Glomerular visceral epithelial cell (primary cell): ENCODE results near the gene ZC3H13.
"Not testable (repeated sequence)": the region's sequence is repeated elsewhere in the genome, so short reads cannot be mapped to it uniquely, and the experiment has no call there.

Source experiments
- DNase-seq: peaks from one replicate; pipeline ENCODE4 v3.0.0-alpha.2; 2016; ENCODE audit errors: extremely low spot score

The ZC3H13 gene

DNA sequence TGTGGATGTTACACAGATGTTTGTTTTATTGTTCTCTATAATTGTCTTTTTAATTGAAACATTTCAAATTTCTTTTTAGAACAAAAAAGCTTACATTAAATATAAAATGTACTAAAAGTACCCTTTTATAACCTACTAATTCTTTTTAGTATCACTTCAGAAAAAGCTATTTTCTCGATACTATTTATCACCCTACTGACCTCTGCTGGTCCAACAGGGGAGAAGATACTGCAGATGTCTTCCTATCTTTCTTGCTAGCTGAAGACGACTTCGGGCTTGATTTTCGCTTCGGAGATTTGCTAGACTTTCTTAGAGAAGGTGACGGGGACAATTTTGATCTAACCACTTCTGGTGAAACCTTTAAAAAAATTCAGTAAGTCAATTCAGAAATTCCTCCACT, 42.4 kb downstream of the ZC3H13 start:
- DNase-seq: peak; percentile 1

- DNase-seq: no peak
Measured at GRCh38 chr13:46008631-46009030, 43.9 kb downstream of the ZC3H13 start.

- DNase-seq: no peak
Measured at GRCh38 chr13:46006688-46007452, 45.7 kb downstream of the ZC3H13 start.

DNA sequence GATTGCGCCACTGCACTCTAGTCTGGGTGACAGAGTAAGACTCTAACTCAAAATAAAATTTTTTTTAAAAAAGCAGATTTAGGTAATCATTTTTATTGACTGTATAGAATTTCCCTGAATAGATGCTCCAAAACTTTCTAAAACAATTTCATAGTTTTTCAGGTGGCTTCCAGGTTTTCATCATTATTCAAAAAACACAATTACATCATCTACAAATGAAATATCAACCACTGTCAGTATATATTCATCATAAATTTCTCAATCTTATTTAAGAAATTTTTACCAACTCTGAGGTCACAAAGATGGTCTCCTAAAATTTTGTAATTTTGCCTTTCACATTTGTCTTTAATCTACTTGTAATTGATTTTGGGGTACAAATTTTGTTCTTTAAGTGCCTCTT, 48.1 kb downstream of the ZC3H13 start:
- no peak for DNase-seq

- DNase-seq: no peak
Measured at GRCh38 chr13:45996631-45997030, 55.9 kb downstream of the ZC3H13 start.

DNA sequence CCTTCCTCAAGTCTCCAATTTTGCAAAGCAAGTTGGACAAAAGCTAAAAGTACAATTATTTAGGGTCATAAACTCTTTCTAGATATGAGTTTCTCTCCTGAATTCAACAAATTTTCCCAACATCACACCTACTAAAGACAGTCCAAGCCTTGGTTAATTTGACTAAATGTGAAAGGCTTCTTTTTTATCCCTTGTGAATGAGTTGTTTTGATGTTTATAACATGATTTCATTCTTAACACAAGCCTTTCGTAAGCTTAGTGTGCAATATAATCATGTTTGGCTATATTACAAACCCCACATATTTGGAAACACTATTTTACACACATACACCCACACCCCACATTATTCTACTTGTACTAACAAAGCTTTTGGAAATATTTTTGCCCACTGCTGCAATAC, 57.3 kb downstream of the ZC3H13 start:
- DNase-seq: no peak

DNA sequence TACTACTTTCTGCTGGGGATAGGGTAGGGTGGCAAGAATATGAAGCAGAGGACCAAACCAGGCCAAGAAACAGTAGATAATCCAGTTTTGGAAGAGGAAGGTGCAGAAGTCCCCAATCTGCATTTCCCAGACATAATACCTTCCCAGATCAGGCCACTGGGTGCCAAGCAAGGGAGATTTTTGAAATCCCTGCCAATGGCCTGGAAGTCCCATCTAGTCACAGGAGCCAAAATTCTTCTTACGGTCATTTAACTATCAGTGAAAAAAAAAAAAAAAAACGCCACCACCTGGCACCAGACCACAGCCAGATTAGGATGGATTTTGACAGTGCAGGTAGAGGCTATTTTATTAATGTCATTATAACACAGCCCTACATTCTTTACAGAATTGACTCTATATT, 57.8 kb downstream of the ZC3H13 start:
- DNase-seq: no peak

DNA sequence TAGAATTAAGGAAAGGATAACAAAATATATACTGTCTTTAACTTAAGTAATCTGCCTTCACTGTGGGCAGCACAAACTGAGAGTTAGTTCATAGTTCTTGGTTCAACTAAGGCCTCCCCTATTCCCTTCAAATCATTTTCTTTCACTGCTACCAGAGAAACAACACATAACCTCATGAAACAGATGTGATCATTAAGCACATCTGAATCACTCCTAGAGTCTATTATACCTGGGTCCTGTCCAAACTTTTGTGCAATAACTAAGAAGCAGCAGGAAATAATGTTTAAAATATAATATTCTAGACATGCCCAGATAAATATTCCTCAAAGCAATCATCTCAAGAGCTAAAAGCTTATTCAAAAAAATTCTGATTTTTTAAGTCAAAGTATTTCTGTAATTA, 62.9 kb downstream of the ZC3H13 start:
- DNase-seq: peak; percentile 5

DNA sequence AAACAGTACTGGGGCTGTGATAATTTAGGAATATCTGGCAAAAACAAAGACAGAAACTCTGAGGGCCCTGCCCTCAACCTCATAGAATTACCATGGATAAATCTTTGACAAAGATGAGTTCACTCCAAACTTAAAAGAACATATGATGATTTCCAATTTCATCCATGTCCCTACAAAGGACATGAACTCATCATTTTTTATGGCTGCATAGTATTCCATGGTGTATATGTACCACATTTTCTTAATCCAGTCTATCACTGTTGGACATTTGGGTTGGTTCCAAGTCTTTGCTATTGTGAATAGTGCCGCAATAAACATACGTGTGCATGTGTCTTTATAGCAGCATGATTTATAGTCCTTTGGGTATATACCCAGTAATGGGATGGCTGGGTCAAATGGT, 71.4 kb downstream of the ZC3H13 start:
- DNase-seq: not testable (repeated sequence)

DNA sequence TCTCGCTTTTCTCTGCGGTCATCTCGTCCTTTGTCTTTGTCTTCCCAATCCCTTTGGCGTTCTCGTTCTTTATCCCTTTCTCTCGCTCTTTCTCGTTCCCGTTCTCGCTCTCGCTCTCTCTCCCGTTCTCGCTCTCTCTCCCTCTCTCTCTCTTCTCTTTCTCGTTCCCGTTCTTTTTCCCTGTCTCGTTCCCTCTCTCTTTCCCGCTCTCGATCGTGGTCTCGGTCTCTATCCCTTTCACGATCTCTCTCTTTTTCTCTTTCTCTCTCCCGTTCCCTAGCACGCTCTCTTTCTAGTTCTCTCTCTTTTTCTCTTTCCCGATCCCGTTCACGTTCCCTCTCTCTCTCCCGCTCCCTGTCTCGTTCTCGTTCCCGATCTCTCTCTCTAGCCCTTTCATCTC, 77.2 kb downstream of the ZC3H13 start:
- DNase-seq: no peak

GRCh38 chr13:45974500-45974899, 78.0 kb downstream of the ZC3H13 start:
- DNase-seq: no peak

DNA sequence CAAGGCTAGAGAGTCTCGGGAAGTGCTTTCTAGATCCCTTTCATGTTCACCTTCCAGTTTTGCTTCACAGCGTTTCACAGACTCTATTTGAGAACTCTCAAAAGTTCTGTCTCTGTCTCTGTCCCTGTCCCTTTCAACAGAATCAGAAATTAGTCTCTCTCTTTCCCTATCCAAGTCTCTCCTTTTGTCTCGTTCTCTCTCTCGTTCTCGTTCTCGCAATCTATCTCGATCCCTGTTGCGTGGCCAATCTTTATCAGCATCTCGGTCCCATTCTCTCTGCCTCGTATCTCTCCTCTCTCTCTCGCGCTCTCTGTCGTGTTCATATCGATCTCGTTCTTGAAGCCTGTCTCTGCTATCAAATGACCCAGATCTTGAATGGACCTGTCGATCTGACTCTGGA, 85.0 kb downstream of the ZC3H13 start:
- no peak for DNase-seq

- no peak for DNase-seq
Measured at GRCh38 chr13:45966715-45967114, 85.8 kb downstream of the ZC3H13 start.

- DNase-seq: no peak
Measured at GRCh38 chr13:45961468-45961867, 91.1 kb downstream of the ZC3H13 start.

GRCh38 chr13:45954836-45955800, 97.4 kb downstream of the ZC3H13 start:
- no peak for DNase-seq

DNA sequence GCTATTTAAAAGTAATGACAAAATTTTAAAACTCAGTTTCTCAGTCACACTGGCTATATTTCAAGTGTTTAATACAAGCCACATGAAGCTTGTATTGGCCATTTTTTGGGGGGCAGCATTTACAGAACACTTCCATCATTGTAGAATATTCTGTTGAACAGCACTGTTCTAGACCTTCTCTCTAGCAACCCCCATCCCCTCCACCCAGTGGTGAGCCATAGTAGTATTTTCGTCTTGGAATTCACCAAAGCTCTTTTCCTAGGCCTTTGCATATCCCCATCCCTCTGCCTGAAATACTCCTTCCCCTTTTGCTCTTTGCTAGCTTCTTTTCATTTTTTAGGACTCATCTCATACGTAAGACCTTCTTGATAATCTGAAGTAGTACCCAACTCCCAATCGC, 99.5 kb downstream of the ZC3H13 start:
- no peak for DNase-seq

DNA sequence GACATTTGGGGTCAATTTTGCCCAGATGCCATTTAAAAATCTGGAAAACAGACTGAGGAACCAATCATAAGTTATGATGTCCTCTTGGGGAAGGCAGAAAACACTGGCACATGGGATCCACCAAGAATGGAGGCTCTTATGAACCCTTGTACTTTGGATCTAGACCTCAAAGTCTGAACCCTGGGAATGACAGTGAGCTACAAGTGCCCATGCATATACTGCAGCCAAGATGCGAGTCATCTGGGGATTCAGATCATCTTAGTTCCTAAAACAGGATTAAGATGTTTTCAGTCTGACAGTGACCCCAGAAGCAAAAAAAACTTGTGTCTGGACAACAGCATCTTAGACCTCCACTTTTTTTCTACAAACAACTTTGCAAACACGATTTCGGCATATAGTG, 100.8 kb downstream of the ZC3H13 start:
- no peak for DNase-seq

DNA sequence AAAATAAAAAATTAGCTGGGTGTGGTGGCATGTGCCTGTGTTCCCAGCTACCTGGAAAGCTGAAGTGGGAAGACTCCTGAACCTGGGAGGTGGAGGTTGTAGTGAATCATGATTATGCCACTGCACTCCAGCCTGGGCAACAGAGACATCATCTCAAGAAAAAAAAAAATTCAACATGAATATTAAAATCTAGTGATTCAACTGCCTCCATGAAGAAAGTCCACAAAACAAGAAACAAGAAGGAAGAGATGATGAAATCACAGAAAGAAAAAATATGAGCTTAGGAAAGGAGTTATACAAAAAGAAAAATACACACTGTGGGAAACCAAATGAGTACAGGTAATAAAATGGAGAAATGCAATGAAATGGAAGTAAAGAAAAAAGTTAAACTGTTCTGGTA, 101.4 kb downstream of the ZC3H13 start:
- DNase-seq: no peak

- DNase-seq: no peak
Measured at GRCh38 chr13:45950386-45951000, 102.1 kb downstream of the ZC3H13 start.

DNA sequence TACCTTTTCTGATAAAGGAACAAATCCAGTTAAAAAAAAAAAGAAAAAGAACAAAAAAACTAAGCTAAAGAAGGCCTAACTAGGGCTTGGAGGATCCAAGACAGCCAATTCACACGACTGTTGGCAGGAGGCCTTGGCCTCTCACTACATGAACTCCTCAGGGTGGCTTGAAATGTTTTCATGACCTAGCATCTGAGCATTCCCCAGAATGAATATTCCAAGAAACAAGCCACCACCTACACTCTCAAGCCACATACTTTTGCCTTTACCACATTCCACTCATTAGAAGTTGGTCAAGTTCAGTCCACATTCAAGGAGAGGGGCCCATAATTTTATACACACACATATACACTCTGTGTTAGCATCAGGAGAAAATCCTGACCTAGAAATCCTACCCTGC, 103.4 kb downstream of the ZC3H13 start:
- no peak for DNase-seq

GRCh38 chr13:45943965-45944364, 108.6 kb downstream of the ZC3H13 start:
- DNase-seq: no peak

GRCh38 chr13:45943120-45943519, 109.4 kb downstream of the ZC3H13 start:
- no peak for DNase-seq

- DNase-seq: no peak
Measured at GRCh38 chr13:45941261-45941660, 111.3 kb downstream of the ZC3H13 start.
